Coronary artery (tissue), 2 donors: ENCODE data around the gene STK32B.

Experiments
- DNase-seq: peaks from one replicate; pipeline ENCODE4 v3.0.0-alpha.2; 2017; ENCODE audit warnings: low spot score
- H3K27ac ChIP-seq, 2 donors: fragments of 200-600 bp; sonication (generic); one replicate each; pipeline ENCODE4 v1.5.1; 2016 to 2019
- H3K4me3 ChIP-seq: fragments of 200-600 bp; sonication (generic); 2 replicates; pipeline ENCODE4 v1.5.1; 2016; ENCODE audit warnings: mild to moderate bottlenecking, moderate library complexity
- CTCF ChIP-seq: fragments of 200-600 bp; sonication (generic); IDR thresholded peaks from one replicate; pipeline ENCODE4 v1.5.1; 2019; ENCODE audit warnings: antibody characterized with exemption

Gene STK32B

GRCh38 chr4:5376015-5376414 lies 324.7 kb downstream of the STK32B start:
- Histone ChIP-seq H3K4me3 (no peak overlapping the region), H3K27ac (no peak overlapping the region)
- TF ChIP-seq CTCF: no peak
- no peak for DNase-seq

GRCh38 chr4:5378002-5378401 lies 326.7 kb downstream of the STK32B start:
- Histone ChIP-seq H3K4me3 (no peak overlapping the region), H3K27ac (no peak overlapping the region)
- no peak for DNase-seq
- TF ChIP-seq CTCF: no peak

- no peak overlapping the region for H3K27ac ChIP-seq
- H3K4me3 ChIP-seq: no peak overlapping the region
- no peak for TF ChIP-seq CTCF
- no peak for DNase-seq
Observed at GRCh38 chr4:5379895-5380294, 328.6 kb downstream of the STK32B start.

- DNase-seq: no peak
- Histone ChIP-seq H3K4me3 (no peak overlapping the region), H3K27ac (no peak overlapping the region)
- TF ChIP-seq CTCF: no peak
Observed at GRCh38 chr4:5381961-5382441, 330.7 kb downstream of the STK32B start.

GRCh38 chr4:5383191-5383980 lies 332.1 kb downstream of the STK32B start:
- TF ChIP-seq CTCF: no peak
- H3K4me3 ChIP-seq: no peak overlapping the region
- DNase-seq: no peak
- H3K27ac ChIP-seq: no peak overlapping the region

- H3K27ac ChIP-seq: no peak overlapping the region
- no peak for DNase-seq
- TF ChIP-seq CTCF: no peak
- H3K4me3 ChIP-seq: no peak overlapping the region
Observed at GRCh38 chr4:5385741-5386311, 334.5 kb downstream of the STK32B start.

- Histone ChIP-seq H3K4me3 (no peak overlapping the region), H3K27ac (no peak overlapping the region)
- no peak for TF ChIP-seq CTCF
- no peak for DNase-seq
Observed at GRCh38 chr4:5386921-5387320, 335.6 kb downstream of the STK32B start.
